ENCODE measurements around the gene FAM53C. TPM values are rescaled to one million over a fixed set of nuclear protein-coding genes. Genes with fewer than 3 reads are reported as not detected.

Gene FAM53C
- total RNA-seq, 1 donor from 2014 or later = 56.6 TPM

GRCh38 chr5:138372225-138372624, 34.2 kb downstream of the FAM53C start:
- no peak for DNase-seq (ENCODE audit: low spot score, unreplicated experiment)
- Mint-ChIP-seq H3K9me3 (ENCODE audit: low read depth) (no peaks in the 10 kb centered on the region), H3K36me3 (ENCODE audit: insufficient read depth) (peaks cover 7% of the 10 kb centered on the region), H3K27me3 (no peaks in the 10 kb centered on the region), H3K4me3 (ENCODE audit: low read depth) (no peak overlapping the region), H3K4me1 (ENCODE audit: low read depth) (peaks cover 3% of the 10 kb centered on the region), H3K27ac (no peak overlapping the region)
- no peak for TF ChIP-seq CTCF (IDR thresholded peaks at IDR 0.05; ENCODE audit: unreplicated experiment)

- Mint-ChIP-seq H3K27me3 (no peaks in the 10 kb centered on the region), H3K36me3 (ENCODE audit: insufficient read depth) (peaks cover 9% of the 10 kb centered on the region), H3K4me3 (ENCODE audit: low read depth) (no peak overlapping the region), H3K27ac (peak overlapping the region; percentile 67), H3K9me3 (ENCODE audit: low read depth) (no peaks in the 10 kb centered on the region), H3K4me1 (ENCODE audit: low read depth) (peaks cover 3% of the 10 kb centered on the region)
- no peak for TF ChIP-seq CTCF (IDR thresholded peaks at IDR 0.05; ENCODE audit: unreplicated experiment)
- no peak for DNase-seq (ENCODE audit: low spot score, unreplicated experiment)
Measured at GRCh38 chr5:138372653-138373052, 34.6 kb downstream of the FAM53C start.

- no peak for DNase-seq (ENCODE audit: low spot score, unreplicated experiment)
- no peaks in the 10 kb centered on the region for H3K27me3 Mint-ChIP-seq
- no peak overlapping the region for H3K27ac Mint-ChIP-seq
- H3K36me3 Mint-ChIP-seq (ENCODE audit: insufficient read depth) = peaks cover 27% of the 10 kb centered on the region
- H3K9me3 Mint-ChIP-seq (ENCODE audit: low read depth) = no peaks in the 10 kb centered on the region
- no peak overlapping the region for H3K4me3 Mint-ChIP-seq (ENCODE audit: low read depth)
- no peak for TF ChIP-seq CTCF (IDR thresholded peaks at IDR 0.05; ENCODE audit: unreplicated experiment)
- peaks cover 2% of the 10 kb centered on the region for H3K4me1 Mint-ChIP-seq (ENCODE audit: low read depth)
Measured at GRCh38 chr5:138382347-138382746, 44.3 kb downstream of the FAM53C start.

- no peak for TF ChIP-seq CTCF (IDR thresholded peaks at IDR 0.05; ENCODE audit: unreplicated experiment)
- peaks cover 22% of the 10 kb centered on the region for H3K36me3 Mint-ChIP-seq (ENCODE audit: insufficient read depth)
- peaks cover 2% of the 10 kb centered on the region for H3K4me1 Mint-ChIP-seq (ENCODE audit: low read depth)
- no peaks in the 10 kb centered on the region for H3K27me3 Mint-ChIP-seq
- peak overlapping the region; percentile 65 for H3K27ac Mint-ChIP-seq
- H3K9me3 Mint-ChIP-seq (ENCODE audit: low read depth) = no peaks in the 10 kb centered on the region
- H3K4me3 Mint-ChIP-seq (ENCODE audit: low read depth) = no peak overlapping the region
- DNase-seq (ENCODE audit: low spot score, unreplicated experiment) = no peak
Measured at GRCh38 chr5:138385660-138386059, 47.6 kb downstream of the FAM53C start.

GRCh38 chr5:138386290-138386689, 48.2 kb downstream of the FAM53C start:
- H3K36me3 Mint-ChIP-seq (ENCODE audit: insufficient read depth) = peaks cover 22% of the 10 kb centered on the region
- peaks cover 2% of the 10 kb centered on the region for H3K4me1 Mint-ChIP-seq (ENCODE audit: low read depth)
- H3K27ac Mint-ChIP-seq = no peak overlapping the region

More at GRCh38 chr5:138386290-138386689, 48.2 kb downstream of the FAM53C start:
- Mint-ChIP-seq H3K4me3 (ENCODE audit: low read depth) (no peak overlapping the region), H3K27me3 (no peaks in the 10 kb centered on the region), H3K9me3 (ENCODE audit: low read depth) (no peaks in the 10 kb centered on the region)
- TF ChIP-seq CTCF (IDR thresholded peaks at IDR 0.05; ENCODE audit: unreplicated experiment) = no peak
- DNase-seq (ENCODE audit: low spot score, unreplicated experiment) = no peak

All from progenitor cell of endocrine pancreas (in vitro differentiated cells).